SK-N-SH (cell line): ENCODE results near the gene NCLN. TPM values are rescaled to one million over a fixed set of nuclear protein-coding genes. Genes with fewer than 3 reads are reported as not detected.

Experiments used
- CTCF ChIA-PET: fragments of 300-600, 350-600 bp; formaldehyde crosslinking; extraction: SDS; loops from one replicate; lab custom pipeline; 2021; lab: Yijun Ruan, JAX
- POLR2A ChIA-PET: fragments of 350-600 bp; sonication (Branson Sonifier 250); formaldehyde crosslinking; extraction: SDS; loops from one replicate; lab custom pipeline; 2020; ENCODE audit warnings: antibody characterized with exemption, inconsistent platforms; lab: Yijun Ruan, JAX
- DNase-seq: peaks from one replicate; pipeline ENCODE4 v3.0.0; 2012
- H2AFZ ChIP-seq: fragments of 200-600 bp; sonication (generic); 2 replicates; pipeline ENCODE4 v1.8.1; 2016; ENCODE audit warnings: antibody characterized with exemption, mild to moderate bottlenecking, low read depth
- H3F3A ChIP-seq: fragments of 200-600 bp; sonication (generic); replicated peaks from 2 replicates; pipeline ENCODE3; 2016; ENCODE audit warnings: antibody characterized with exemption, mild to moderate bottlenecking; ENCODE audit not compliant: insufficient read depth
- H3K27ac ChIP-seq, 2 experiments: fragments of 200-500 bp in 1 of 2; fragments of 200-600 bp in 1 of 2; sonication (Bioruptor generic) in 1 of 2; sonication (generic), shearing (Covaris generic) in 1 of 2; 2 replicates each; pipeline versions ENCODE4 v1.5.1 to v1.6.1; 2014 to 2016; ENCODE audit warnings: low read depth in 2 of 2, inconsistent platforms in 1 of 2, low read length in 1 of 2, mild to moderate bottlenecking in 1 of 2, mixed read lengths in 1 of 2
- H3K27me3 ChIP-seq: fragments of 200-600 bp; sonication (generic), shearing (Covaris generic); 2 replicates; pipeline ENCODE4 v1.6.1; 2016; ENCODE audit warnings: mixed run types; ENCODE audit not compliant: insufficient read depth
- H3K36me3 ChIP-seq, 2 experiments: fragments of 200-500 bp in 1 of 2; fragments of 200-600 bp in 1 of 2; sonication (Bioruptor generic) in 1 of 2; sonication (generic) in 1 of 2; replicated peaks in 1 of 2; 2 replicates each; pipeline versions ENCODE3 to v1.5.1; 2014 to 2016; ENCODE audit warnings: low read length in 1 of 2, mild to moderate bottlenecking in 1 of 2; ENCODE audit not compliant: insufficient read depth in 2 of 2, control insufficient read depth in 1 of 2
- H3K4me1 ChIP-seq, 2 experiments: fragments of 200-500 bp in 1 of 2; fragments of 200-600 bp in 1 of 2; sonication (Bioruptor generic) in 1 of 2; sonication (generic), shearing (Covaris generic) in 1 of 2; 2 replicates each; pipeline versions ENCODE4 v1.5.1 to v1.6.1; 2014 to 2016; ENCODE audit warnings: low read depth in 1 of 2, low read length in 1 of 2, mixed run types in 1 of 2; ENCODE audit not compliant: insufficient read depth in 2 of 2, control insufficient read depth in 1 of 2
- H3K4me2 ChIP-seq: fragments of 200-600 bp; sonication (generic), shearing (Covaris generic); 2 replicates; pipeline ENCODE4 v1.6.1; 2017; ENCODE audit warnings: mixed run types
- H3K4me3 ChIP-seq, 2 experiments: fragments of 200-500 bp in 1 of 2; fragments of 200-600 bp in 1 of 2; sonication (Bioruptor generic) in 1 of 2; sonication (generic), shearing (Covaris generic) in 1 of 2; 2 replicates each; pipeline versions ENCODE4 v1.5.1 to v1.8.1; 2014 to 2016; ENCODE audit warnings: low read depth in 2 of 2, inconsistent platforms in 1 of 2, low read length in 1 of 2, mild to moderate bottlenecking in 1 of 2, mixed read lengths in 1 of 2, moderate library complexity in 1 of 2
- H3K79me2 ChIP-seq: fragments of 200-600 bp; sonication (generic); 2 replicates; pipeline ENCODE4 v1.8.1; 2017; ENCODE audit warnings: mild to moderate bottlenecking; ENCODE audit not compliant: insufficient read depth
- H3K9ac ChIP-seq: fragments of 200-600 bp; sonication (generic); 2 replicates; pipeline ENCODE4 v1.6.1; 2017; ENCODE audit warnings: mixed run types
- H3K9me2 ChIP-seq: fragments of 200-600 bp; sonication (generic); 2 replicates; pipeline ENCODE4 v1.6.1; 2017; ENCODE audit warnings: mixed run types
- H3K9me3 ChIP-seq: fragments of 200-600 bp; sonication (generic); 2 replicates; pipeline ENCODE4 v1.6.1; 2017; ENCODE audit warnings: mixed run types, mild to moderate bottlenecking, moderate library complexity
- H4K20me1 ChIP-seq: fragments of 200-600 bp; sonication (generic); 2 replicates; pipeline ENCODE4 v1.6.1; 2017; ENCODE audit warnings: mild to moderate bottlenecking, mixed run types; ENCODE audit not compliant: insufficient read depth
- CHD2 ChIP-seq: fragments of 150-350 bp; IDR thresholded peaks from 2 replicates; pipeline ENCODE4 v1.6.1; 2018; ENCODE audit warnings: low read length; ENCODE audit not compliant: partially characterized antibody
- ELF1 ChIP-seq: IDR thresholded peaks from 2 replicates; pipeline ENCODE4 v1.4.0; 2012
- FOXJ3 ChIP-seq: sonication (generic); formaldehyde crosslinking; IDR thresholded peaks from 2 replicates; pipeline ENCODE4 v1.5.1; 2020; ENCODE audit warnings: mild to moderate bottlenecking, missing genetic modification reagents
- FOXM1 ChIP-seq: IDR thresholded peaks from 2 replicates; pipeline ENCODE4 v1.4.0; 2012; ENCODE audit warnings: low read depth, mild to moderate bottlenecking
- GABPA ChIP-seq: IDR thresholded peaks from 2 replicates; pipeline ENCODE4 v1.4.0; 2012; ENCODE audit warnings: low read depth, mild to moderate bottlenecking
- NFIC ChIP-seq: IDR thresholded peaks from 2 replicates; pipeline ENCODE4 v1.4.0; 2012; ENCODE audit warnings: borderline replicate concordance
- PBX3 ChIP-seq: IDR thresholded peaks from 2 replicates; pipeline ENCODE4; 2012
- POLR2AphosphoS5 ChIP-seq: IDR thresholded peaks from 2 replicates; pipeline ENCODE4 v1.6.1; 2012; ENCODE audit warnings: low read depth, low read length
- RAD21 ChIP-seq: IDR thresholded peaks from 2 replicates; pipeline ENCODE4 v1.6.1; 2012; ENCODE audit warnings: mild to moderate bottlenecking, low read length
- REST ChIP-seq: IDR thresholded peaks from 2 replicates; pipeline ENCODE4 v1.6.1; 2012; ENCODE audit warnings: mild to moderate bottlenecking, low read depth, low read length, moderate library complexity
- RFX5 ChIP-seq: IDR thresholded peaks from 2 replicates; pipeline ENCODE4 v1.6.1; 2012; ENCODE audit warnings: mild to moderate bottlenecking, improper control_type of control experiment, low read length
- SIN3A ChIP-seq: IDR thresholded peaks from 2 replicates; pipeline ENCODE4 v1.6.1; 2012; ENCODE audit warnings: low read depth, mild to moderate bottlenecking, low read length, moderate library complexity, borderline replicate concordance
- SMC3 ChIP-seq: IDR thresholded peaks from 2 replicates; pipeline ENCODE4 v1.6.1; 2012; ENCODE audit warnings: low read depth, low read length, improper control_type of control experiment
- TAF1 ChIP-seq: IDR thresholded peaks from 2 replicates; pipeline ENCODE4 v1.6.1; 2012; ENCODE audit warnings: low read depth, mild to moderate bottlenecking, low read length, moderate library complexity, borderline replicate concordance
- TCF12 ChIP-seq: IDR thresholded peaks from 2 replicates; pipeline ENCODE4 v1.4.0; 2012
- USF2 ChIP-seq: fragments of 150-350 bp; IDR thresholded peaks from 2 replicates; pipeline ENCODE4 v1.6.1; 2017; ENCODE audit warnings: antibody characterized with exemption, low read length, low read depth, borderline replicate concordance
- WGBS: methylation state at CpG from one replicate; pipeline ENCODE4 v1.1.6; 2017; ENCODE audit warnings: low lambda C conversion rate; 5-methylcytosine and 5-hydroxymethylcytosine counted together
- polyA plus RNA-seq, 3 experiments: library from polyadenylated mRNA; depleted of rRNA; stranded (reverse); fragments of >200 nt; gene quantifications; 2 replicates each; pipeline ENCODE4 v1.2.3, GENCODE V29; 2012
- TF ChIP-seq, protein P1 (sequence below): IDR thresholded peaks from 2 replicates; pipeline ENCODE4 v1.4.0; 2012; ENCODE audit warnings: low read depth, borderline replicate concordance

Gene NCLN
- polyA plus RNA-seq, 1 of the 3 experiments (the other 2 are of a cell fraction), result 69.0 TPM

GRCh38 chr19:3192684-3193083 is 7.0 kb downstream of the NCLN start:
- H3K27ac ChIP-seq, result no peak overlapping the region
- DNase-seq, result no peak
- peaks cover 2 to 3% of the 10 kb centered on the region in 2 experiments; a peak in 1 of 4 replicates for H3K4me1 ChIP-seq
- ChIA-PET CTCF (no interaction called here), POLR2A (no interaction called here)
- H4K20me1 ChIP-seq, result peaks cover 17% of the 10 kb centered on the region; the same call in 1 of the 2 replicates
- H2AFZ ChIP-seq, result no peak overlapping the region
- WGBS, result 97% methylated on average over 11 of the region's 14 CpGs
- no peaks in the 10 kb centered on the region for H3K9me3 ChIP-seq
- peaks cover 54% of the 10 kb centered on the region for H3K79me2 ChIP-seq
- H3K9ac ChIP-seq, result no peak overlapping the region
- H3K9me2 ChIP-seq, result no peaks in the 10 kb centered on the region
- peaks cover 5 to 20% of the 10 kb centered on the region in 2 experiments for H3K36me3 ChIP-seq
- H3F3A ChIP-seq, result no peaks in the 10 kb centered on the region
- no peaks in the 10 kb centered on the region for H3K27me3 ChIP-seq
- TF ChIP-seq FOXM1, result no peak
- TF ChIP-seq, protein P1, sequence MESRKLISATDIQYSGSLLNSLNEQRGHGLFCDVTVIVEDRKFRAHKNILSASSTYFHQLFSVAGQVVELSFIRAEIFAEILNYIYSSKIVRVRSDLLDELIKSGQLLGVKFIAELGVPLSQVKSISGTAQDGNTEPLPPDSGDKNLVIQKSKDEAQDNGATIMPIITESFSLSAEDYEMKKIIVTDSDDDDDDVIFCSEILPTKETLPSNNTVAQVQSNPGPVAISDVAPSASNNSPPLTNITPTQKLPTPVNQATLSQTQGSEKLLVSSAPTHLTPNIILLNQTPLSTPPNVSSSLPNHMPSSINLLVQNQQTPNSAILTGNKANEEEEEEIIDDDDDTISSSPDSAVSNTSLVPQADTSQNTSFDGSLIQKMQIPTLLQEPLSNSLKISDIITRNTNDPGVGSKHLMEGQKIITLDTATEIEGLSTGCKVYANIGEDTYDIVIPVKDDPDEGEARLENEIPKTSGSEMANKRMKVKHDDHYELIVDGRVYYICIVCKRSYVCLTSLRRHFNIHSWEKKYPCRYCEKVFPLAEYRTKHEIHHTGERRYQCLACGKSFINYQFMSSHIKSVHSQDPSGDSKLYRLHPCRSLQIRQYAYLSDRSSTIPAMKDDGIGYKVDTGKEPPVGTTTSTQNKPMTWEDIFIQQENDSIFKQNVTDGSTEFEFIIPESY, result no peak
- no peak for TF ChIP-seq RFX5
- no peak for TF ChIP-seq TAF1
- TF ChIP-seq TCF12, result no peak
- TF ChIP-seq REST, result no peak
- TF ChIP-seq POLR2AphosphoS5, result no peak
- TF ChIP-seq NFIC, result no peak
- TF ChIP-seq SMC3, result no peak
- TF ChIP-seq CHD2, result no peak
- TF ChIP-seq SIN3A, result no peak
- TF ChIP-seq ELF1, result no peak
- TF ChIP-seq FOXJ3 (CRISPR knock-in tag), result no peak
- TF ChIP-seq USF2, result no peak
- TF ChIP-seq RAD21, result no peak
- no peak for TF ChIP-seq PBX3
- TF ChIP-seq GABPA, result no peak
- H3K4me3 ChIP-seq, result no peak overlapping the region
- no peak overlapping the region for H3K4me2 ChIP-seq
